Femur (tissue), 1 donor: Measurements from ENCODE around the gene IFIT2.
A peak's percentile ranks its signal among the peaks of the same experiment; 100 is the strongest.
"Not testable (repeated sequence)": the region's sequence is repeated elsewhere in the genome, so short reads cannot be mapped to it uniquely, and the experiment has no call there.

Experiments used
- DNase-seq: peaks from one replicate; pipeline ENCODE4 v3.0.0-alpha.2; 2017

IFIT2 gene

DNA sequence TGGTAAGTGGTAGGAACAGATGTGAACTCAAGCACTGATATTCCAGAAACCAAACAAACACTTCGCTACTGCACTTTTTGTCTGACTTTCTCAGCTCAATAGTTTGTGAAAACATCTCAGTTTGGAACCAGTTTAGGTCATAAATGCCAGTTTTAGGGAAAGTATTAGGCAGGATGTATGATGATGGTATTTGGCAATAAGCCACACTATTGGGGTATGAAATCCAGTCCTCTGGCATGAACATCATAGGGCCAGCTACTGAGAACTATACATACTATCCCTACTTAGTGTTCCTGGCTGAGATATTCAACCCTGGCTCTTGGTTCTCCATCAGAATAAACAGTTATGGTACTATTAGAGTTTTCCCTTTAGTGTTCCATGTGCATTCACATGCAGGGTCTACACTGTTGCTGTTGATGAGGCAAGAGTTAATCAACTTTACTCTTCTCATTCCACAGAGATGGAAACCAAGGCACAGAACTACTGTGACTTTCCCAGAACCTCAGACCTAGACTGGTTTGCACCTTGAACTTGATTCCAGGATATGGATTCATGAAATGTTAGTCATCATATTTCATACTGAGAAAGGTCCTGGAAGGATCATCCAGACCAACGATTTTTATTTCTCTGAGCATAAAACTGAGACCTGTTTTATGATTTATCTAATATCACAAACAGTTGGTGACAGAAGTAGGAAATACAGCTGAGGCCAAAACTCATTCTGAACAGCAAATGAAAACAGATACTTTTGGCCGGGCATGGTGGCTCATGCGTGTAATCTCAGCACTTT is 20.0 kb upstream of the IFIT2 start:
- DNase-seq, result no peak

GRCh38 chr10:89283025-89283935 is 18.6 kb upstream of the IFIT2 start:
- peak; percentile 44 for DNase-seq

DNA sequence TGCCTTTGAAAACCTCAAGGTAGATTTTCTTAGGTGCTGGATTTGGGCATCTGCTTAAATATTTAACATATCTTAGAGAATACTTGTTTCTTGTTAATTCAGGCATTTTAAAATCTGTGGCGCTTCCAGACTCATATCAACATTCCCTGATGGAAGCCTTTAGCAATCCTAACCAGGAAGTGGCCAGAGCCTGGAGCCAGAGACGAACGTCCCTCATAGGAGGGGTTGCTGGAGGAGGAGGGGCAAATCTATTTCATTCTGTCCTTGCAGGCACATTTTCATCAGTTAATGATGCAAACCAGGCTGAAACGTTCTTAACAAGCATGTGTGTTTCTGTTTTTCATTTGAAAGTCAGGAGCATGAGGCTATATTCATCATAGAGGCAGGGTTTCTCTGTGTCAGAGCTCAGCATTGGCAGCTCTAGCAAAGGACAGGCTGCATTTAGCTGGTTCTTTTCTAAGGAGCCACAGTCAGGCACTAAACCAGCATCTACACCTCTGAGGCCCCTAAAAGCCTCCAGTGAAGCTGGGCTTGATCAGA is 17.8 kb upstream of the IFIT2 start:
- DNase-seq, result peak; percentile 83

GRCh38 chr10:89284711-89285110 is 17.1 kb upstream of the IFIT2 start:
- not testable (repeated sequence) for DNase-seq

DNA sequence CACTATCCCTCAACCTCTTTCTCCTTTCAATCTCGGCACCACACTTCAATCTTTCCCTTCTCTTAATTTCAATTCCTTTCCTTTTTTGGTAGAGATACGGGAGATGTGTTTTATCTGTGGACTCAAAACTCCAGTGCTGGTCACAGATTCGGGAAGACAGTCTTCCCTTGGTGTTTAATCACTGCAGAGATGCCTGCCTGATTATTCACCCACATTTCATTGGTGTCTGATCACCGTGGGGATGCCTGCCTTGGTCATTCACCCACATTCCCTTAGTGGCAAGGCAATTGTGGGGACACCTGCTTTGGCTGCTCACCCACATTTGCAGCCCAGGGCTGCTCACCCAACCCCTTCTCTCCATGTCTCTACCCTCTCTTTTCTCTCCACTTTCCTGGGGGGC is 16.5 kb upstream of the IFIT2 start:
- DNase-seq, result not testable (repeated sequence)

DNA sequence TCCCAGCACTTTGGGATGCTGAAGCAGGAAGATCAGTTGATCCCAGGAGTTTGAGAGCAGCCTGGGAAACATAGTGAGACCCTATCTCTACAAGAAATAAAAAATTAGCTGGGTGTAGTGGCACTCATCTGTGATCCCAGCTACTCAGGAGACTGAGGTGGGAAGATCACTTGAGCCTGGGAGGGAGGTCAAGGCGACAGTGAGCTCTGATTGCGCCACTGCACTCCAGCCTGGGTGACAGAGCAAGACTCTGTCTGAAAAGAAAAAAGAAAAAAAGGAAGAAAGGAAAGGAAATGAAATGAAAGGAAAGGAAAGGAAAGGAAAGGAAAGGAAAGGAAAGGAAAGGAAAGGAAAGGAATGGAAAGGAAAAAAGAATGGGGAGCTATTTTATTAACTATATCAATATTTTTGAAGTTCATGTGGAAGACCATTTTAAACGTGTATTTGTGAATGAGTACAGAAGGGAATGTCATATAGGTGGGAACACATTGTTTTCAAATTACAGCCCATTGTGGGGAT is 7.1 kb upstream of the IFIT2 start:
- DNase-seq, result no peak

DNA sequence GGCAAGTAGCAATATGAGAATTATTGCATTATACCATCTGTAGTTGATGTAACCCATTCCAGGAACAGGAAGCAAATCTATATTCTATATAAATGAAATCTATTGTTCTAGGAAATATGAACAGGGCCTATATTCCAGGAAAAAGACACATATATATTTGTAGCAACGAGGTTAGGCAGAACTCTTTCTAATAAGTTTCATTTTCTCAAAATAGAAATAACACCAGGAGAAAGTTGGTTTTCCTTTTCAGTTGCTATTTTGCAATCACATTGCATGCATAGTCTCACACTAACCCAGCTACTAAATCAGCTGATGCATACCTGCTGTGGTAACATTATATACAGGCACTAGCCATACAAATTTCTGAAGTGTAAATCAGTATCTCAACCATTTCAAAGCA is 6.2 kb upstream of the IFIT2 start:
- DNase-seq, result no peak

GRCh38 chr10:89296220-89296648 is 5.6 kb upstream of the IFIT2 start:
- DNase-seq, result no peak

DNA sequence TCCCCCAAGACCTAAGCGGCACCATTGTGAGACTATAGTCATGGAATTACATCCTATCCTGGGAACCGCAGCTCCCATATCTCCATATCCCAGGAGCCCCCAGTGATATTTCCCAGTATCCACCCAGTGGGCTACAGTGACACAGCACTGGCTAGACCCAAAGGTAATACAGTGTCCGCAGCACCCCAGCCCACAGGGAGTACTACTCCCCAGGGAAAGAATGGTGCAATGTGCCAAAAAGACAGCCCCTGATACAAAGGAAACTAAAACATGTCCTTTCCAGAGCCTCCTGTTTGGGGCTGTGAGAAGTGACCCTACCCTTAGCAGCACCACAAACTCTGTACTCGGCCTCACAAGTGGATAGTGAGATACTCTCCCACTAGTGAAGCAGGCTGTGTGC is 4.5 kb upstream of the IFIT2 start:
- no peak for DNase-seq

GRCh38 chr10:89297791-89298190 is 4.1 kb upstream of the IFIT2 start:
- DNase-seq, result no peak

GRCh38 chr10:89299031-89299430 is 2.8 kb upstream of the IFIT2 start:
- no peak for DNase-seq

DNA sequence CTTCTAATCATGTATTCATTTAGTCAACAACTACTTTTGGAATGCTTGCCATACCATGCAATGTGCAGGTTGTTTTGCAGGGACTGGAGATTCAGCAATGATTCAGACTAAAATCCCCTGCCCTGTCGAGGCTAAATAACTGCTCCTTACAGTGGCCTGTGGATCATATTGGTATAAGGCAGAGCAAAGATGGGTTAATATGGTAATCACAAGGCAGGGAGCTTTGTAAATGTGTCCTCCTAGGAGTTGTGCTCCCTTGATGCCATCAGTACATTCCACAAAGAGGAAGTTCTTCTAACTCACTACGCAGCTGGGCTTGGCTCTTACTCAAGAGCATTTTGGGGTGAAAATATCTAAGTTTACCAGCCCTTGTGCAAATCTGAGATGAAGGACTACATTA is 614 bp upstream of the IFIT2 start:
- peak; percentile 44 for DNase-seq

- no peak for DNase-seq
Observed at GRCh38 chr10:89302625-89303024, 779 bp downstream of the IFIT2 start.

- no peak for DNase-seq
Observed at GRCh38 chr10:89303161-89303560, 1.3 kb downstream of the IFIT2 start.

DNA sequence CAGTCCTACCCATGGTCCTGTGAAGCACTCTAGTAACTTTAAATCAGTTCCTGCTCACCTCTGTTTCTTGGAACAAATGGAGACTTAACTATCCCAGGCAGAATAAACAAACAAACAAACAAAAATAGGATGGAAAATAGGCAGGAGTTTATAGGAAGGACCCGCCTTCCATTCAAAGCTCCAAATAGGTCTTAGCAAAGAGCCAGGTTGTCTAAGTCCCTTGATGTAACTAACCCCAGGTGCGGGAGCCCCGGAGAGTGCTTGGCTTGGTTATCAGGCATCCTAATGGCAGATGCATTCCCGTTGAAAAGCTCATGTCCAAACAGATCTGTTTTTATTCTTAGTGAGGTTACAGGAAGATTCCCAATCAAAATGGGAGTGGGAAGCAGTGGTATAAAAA is 2.2 kb downstream of the IFIT2 start:
- DNase-seq, result no peak

DNA sequence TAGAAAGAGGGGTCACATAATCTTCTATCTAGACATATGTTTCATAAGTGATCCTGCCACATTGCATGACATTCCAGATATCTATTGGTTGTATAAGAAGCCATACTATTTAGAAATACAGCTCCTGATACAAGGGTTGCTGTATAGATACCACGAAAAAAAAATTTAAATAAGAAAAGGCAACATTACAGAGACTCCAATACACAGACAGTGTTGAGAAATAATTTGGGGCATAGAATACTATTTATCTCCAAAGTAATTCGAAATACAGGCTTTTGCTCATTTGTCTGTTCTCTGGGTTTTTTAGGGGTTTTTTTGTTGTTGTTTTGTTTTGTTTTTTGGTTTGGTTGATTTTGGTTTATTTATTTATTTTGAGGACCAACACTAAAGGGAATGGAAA is 2.6 kb downstream of the IFIT2 start:
- no peak for DNase-seq

GRCh38 chr10:89304925-89305324 is 3.1 kb downstream of the IFIT2 start:
- no peak for DNase-seq

GRCh38 chr10:89305766-89306433 is 4.1 kb downstream of the IFIT2 start:
- no peak for DNase-seq

DNA sequence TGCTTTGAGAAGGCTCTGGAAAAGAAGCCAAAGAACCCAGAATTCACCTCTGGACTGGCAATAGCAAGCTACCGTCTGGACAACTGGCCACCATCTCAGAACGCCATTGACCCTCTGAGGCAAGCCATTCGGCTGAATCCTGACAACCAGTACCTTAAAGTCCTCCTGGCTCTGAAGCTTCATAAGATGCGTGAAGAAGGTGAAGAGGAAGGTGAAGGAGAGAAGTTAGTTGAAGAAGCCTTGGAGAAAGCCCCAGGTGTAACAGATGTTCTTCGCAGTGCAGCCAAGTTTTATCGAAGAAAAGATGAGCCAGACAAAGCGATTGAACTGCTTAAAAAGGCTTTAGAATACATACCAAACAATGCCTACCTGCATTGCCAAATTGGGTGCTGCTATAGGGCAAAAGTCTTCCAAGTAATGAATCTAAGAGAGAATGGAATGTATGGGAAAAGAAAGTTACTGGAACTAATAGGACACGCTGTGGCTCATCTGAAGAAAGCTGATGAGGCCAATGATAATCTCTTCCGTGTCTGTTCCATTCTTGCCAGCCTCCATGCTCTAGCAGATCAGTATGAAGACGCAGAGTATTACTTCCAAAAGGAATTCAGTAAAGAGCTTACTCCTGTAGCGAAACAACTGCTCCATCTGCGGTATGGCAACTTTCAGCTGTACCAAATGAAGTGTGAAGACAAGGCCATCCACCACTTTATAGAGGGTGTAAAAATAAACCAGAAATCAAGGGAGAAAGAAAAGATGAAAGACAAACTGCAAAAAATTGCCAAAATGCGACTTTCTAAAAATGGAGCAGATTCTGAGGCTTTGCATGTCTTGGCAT is 4.8 kb downstream of the IFIT2 start:
- DNase-seq, result no peak

- no peak for DNase-seq
Observed at GRCh38 chr10:89307269-89307577, 5.4 kb downstream of the IFIT2 start.

DNA sequence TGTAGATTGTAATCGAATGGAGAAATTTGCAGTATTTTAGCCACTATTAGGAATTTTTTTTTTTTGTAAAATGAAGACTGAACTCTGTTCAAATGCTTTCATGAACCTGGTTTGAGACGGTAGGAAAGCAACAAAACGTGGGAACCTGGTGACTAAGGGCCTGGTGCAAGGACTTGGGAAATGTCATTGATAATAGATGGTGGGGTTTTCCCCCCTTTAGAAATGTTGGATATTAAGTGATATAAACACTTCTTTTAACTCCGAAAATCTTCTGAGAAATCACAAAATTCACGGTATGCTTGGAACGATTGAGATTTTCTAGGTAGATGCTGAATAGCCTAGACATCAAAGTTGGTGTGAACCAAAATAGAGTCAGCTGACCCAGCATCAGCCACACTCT is 6.4 kb downstream of the IFIT2 start:
- DNase-seq, result no peak

DNA sequence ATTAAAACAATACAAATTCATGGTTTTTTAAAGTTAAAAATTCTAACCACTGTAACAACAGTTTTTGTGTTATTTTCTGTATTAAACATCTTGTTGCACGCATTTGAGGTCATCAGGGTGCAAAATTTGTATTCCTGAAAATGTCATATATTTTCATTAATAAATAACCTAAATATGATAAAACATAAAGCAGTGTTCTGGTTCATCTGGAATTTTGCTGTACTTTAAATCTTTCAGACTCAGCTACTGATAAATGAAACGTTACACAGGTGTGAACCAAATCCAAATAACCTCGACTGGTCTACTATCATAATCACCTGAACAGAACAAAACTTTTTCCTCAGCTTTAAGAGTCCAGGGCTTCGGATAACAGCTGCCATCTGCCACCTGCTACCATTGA is 6.9 kb downstream of the IFIT2 start:
- DNase-seq, result no peak
